ENCODE measurements around the gene DENND1C.

DNA sequence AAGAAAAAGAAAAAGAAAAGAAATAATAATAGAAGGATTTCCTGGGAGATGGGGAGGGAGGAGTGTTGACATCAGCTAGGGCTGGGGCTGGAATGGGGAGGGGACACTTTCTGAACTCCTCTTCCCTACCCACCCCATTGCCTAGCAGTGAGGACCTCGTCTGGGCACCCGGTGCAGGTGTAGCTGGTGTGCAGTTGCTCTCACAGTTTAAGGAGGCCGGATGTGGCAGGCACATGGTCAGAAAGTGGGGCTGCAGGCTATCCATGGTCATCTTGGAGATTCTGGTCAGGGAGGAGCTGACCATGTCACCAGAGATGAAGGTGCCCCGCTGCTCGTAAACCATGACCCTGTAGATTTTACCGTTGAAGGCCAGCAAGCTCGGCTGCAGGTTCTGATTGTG is 29.0 kb upstream of the DENND1C start:
- TF ChIP-seq CTCF (IDR thresholded peaks at IDR 0.05) (no peak), POLR2A (IDR thresholded peaks at IDR 0.05) (no peak)
